HG03521 (cell line): ENCODE data around the gene HELZ.
"Not testable (repeated sequence)": the region's sequence is repeated elsewhere in the genome, so short reads cannot be mapped to it uniquely, and the experiment has no call there.

Experiments used
- ATAC-seq: cut with Tn5 transposase; IDR thresholded peaks from one replicate; pipeline ENCODE4 v1.9.1; 2021; ENCODE audit warnings: mild to moderate bottlenecking, moderate library complexity; ENCODE audit not compliant: unreplicated experiment

The HELZ gene

GRCh38 chr17:67123699-67124098 lies 121.3 kb downstream of the HELZ start:
- no peak for ATAC-seq

- no peak for ATAC-seq
Observed at GRCh38 chr17:67121316-67121891, 123.6 kb downstream of the HELZ start.

- ATAC-seq = no peak
Observed at GRCh38 chr17:67119102-67119501, 125.9 kb downstream of the HELZ start.

GRCh38 chr17:67116045-67116575 lies 128.9 kb downstream of the HELZ start:
- ATAC-seq = no peak

- no peak for ATAC-seq
Observed at GRCh38 chr17:67115401-67115800, 129.6 kb downstream of the HELZ start.

GRCh38 chr17:67113486-67113885 lies 131.5 kb downstream of the HELZ start:
- ATAC-seq = no peak

- no peak for ATAC-seq
Observed at GRCh38 chr17:67111808-67112207, 133.2 kb downstream of the HELZ start.

GRCh38 chr17:67111327-67111726 lies 133.7 kb downstream of the HELZ start:
- ATAC-seq = no peak

- ATAC-seq = no peak
Observed at GRCh38 chr17:67110619-67111018, 134.4 kb downstream of the HELZ start.

- no peak for ATAC-seq
Observed at GRCh38 chr17:67109111-67109510, 135.9 kb downstream of the HELZ start.

GRCh38 chr17:67107811-67108775 lies 136.9 kb downstream of the HELZ start:
- no peak for ATAC-seq

GRCh38 chr17:67107171-67107570 lies 137.8 kb downstream of the HELZ start:
- no peak for ATAC-seq

GRCh38 chr17:67105213-67105612 lies 139.8 kb downstream of the HELZ start:
- ATAC-seq = no peak

GRCh38 chr17:67104641-67105040 lies 140.4 kb downstream of the HELZ start:
- not testable (repeated sequence) for ATAC-seq

GRCh38 chr17:67098006-67098405 lies 147.0 kb downstream of the HELZ start:
- ATAC-seq = no peak

- no peak for ATAC-seq
Observed at GRCh38 chr17:67096609-67097008, 148.4 kb downstream of the HELZ start.

- ATAC-seq = no peak
Observed at GRCh38 chr17:67095803-67096202, 149.2 kb downstream of the HELZ start.

- ATAC-seq = not testable (repeated sequence)
Observed at GRCh38 chr17:67095291-67095690, 149.7 kb downstream of the HELZ start.

- no peak for ATAC-seq
Observed at GRCh38 chr17:67093348-67093747, 151.6 kb downstream of the HELZ start.

GRCh38 chr17:67092710-67093109 lies 152.3 kb downstream of the HELZ start:
- not testable (repeated sequence) for ATAC-seq

- no peak for ATAC-seq
Observed at GRCh38 chr17:67092291-67092690, 152.7 kb downstream of the HELZ start.

GRCh38 chr17:67090341-67090740 lies 154.7 kb downstream of the HELZ start:
- ATAC-seq = no peak
